ENCODE results near the gene ZNF277. TPM values are rescaled to one million over a fixed set of nuclear protein-coding genes. Genes with fewer than 3 reads are reported as not detected.

ZNF277 gene
- total RNA-seq, 6 donors from 2014 or later: 20.8 to 63.1 (median 34.8) TPM

DNA sequence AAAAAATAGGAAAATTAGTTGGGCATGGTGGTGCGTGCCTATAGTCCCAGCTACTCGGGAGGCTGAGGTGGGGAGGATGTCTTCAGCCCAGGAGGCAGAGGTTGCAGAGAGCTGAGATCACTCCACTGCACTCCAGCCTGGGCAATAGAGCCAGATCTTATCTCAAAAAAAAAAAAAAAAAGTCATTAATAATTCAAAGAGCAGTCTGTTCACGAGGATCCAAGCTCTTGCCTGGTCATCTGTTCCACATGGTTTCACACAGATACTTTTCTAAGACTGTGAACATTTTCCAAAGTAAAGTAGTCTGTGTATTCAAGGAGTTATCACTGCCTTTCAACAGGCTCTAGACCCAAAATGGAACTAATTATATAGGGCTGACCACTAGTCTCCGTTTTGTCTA lies 86.9 kb downstream of the ZNF277 start:
- Histone ChIP-seq H3K4me1 (no peaks in the 10 kb centered on the region), H3K9me3 (no peaks in the 10 kb centered on the region), H3K27ac (no peak overlapping the region), H3K36me3 (peaks cover 0 to 3% (median 0%) of the 10 kb centered on the region in 4 donors), H3K27me3 (no peaks in the 10 kb centered on the region), H3K4me3 (no peak overlapping the region)
- no peak for DNase-seq
- WGBS, 2 donors: 83 to 86% methylated on average over 4 of the region's 4 CpGs
- TF ChIP-seq EP300 (IDR thresholded peaks at IDR 0.05): no peak
- TF ChIP-seq CTCF (IDR thresholded peaks at IDR 0.05): no peak
- no peak for TF ChIP-seq POLR2AphosphoS5 (IDR thresholded peaks at IDR 0.05)
- TF ChIP-seq POLR2A (IDR thresholded peaks at IDR 0.05): no peak
- no peak for ATAC-seq (ENCODE audit: low FRiP score in 2 of 2)

DNA sequence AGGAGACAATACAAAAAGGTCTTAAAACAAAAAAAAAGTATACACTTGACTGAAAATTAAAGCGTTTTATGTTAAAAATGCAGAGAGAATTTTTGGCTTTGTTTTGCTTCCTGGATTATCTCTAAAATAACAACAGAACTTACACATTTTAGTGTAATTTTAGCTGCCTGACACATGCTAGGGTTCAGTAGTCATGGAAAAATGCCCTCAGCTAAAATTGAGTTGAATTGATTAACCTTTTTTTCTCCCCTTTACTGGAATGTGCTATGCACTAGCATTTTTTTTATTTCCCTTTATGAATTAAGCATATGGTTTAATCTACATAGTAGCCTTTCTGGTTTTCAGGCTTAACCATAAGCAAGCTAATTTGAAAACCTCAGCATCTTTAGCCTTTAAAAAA lies 89.9 kb downstream of the ZNF277 start:
- Histone ChIP-seq H3K4me3 (no peak overlapping the region), H3K9me3 (no peaks in the 10 kb centered on the region), H3K27ac (no peak overlapping the region), H3K4me1 (no peaks in the 10 kb centered on the region), H3K36me3 (peaks cover 0 to 4% (median 0%) of the 10 kb centered on the region in 4 donors), H3K27me3 (no peaks in the 10 kb centered on the region)
- TF ChIP-seq POLR2A (IDR thresholded peaks at IDR 0.05) (no peak), EP300 (IDR thresholded peaks at IDR 0.05) (no peak), CTCF (IDR thresholded peaks at IDR 0.05) (no peak), POLR2AphosphoS5 (IDR thresholded peaks at IDR 0.05) (no peak)
- DNase-seq (no peak), ATAC-seq (ENCODE audit: low FRiP score in 2 of 2) (no peak)
- WGBS, 2 donors: 77 to 88% methylated on average over 1 of the region's 1 CpG

GRCh38 chr7:112297681-112298080 lies 91.2 kb downstream of the ZNF277 start:
- Histone ChIP-seq H3K27me3 (no peaks in the 10 kb centered on the region), H3K4me1 (no peaks in the 10 kb centered on the region), H3K9me3 (no peaks in the 10 kb centered on the region), H3K27ac (no peak overlapping the region), H3K4me3 (no peak overlapping the region), H3K36me3 (peaks cover 0 to 6% (median 0%) of the 10 kb centered on the region in 4 donors)
- DNase-seq (no peak), ATAC-seq (ENCODE audit: low FRiP score in 2 of 2) (no peak)
- WGBS, 2 donors: 94 to 97% methylated on average over 3 of the region's 3 CpGs
- no peak for TF ChIP-seq POLR2AphosphoS5 (IDR thresholded peaks at IDR 0.05)
- no peak for TF ChIP-seq CTCF (IDR thresholded peaks at IDR 0.05)
- no peak for TF ChIP-seq EP300 (IDR thresholded peaks at IDR 0.05)
- TF ChIP-seq POLR2A (IDR thresholded peaks at IDR 0.05): no peak

GRCh38 chr7:112298543-112299100 lies 92.1 kb downstream of the ZNF277 start:
- DNase-seq (no peak), ATAC-seq (ENCODE audit: low FRiP score in 2 of 2) (no peak)
- H3K4me1 ChIP-seq: no peaks in the 10 kb centered on the region
- WGBS, 2 donors: 64 to 87% methylated on average over 4 of the region's 4 CpGs
- no peak overlapping the region for H3K27ac ChIP-seq
- no peak overlapping the region for H3K4me3 ChIP-seq
- no peaks in the 10 kb centered on the region for H3K27me3 ChIP-seq
- TF ChIP-seq EP300 (IDR thresholded peaks at IDR 0.05) (no peak), POLR2A (IDR thresholded peaks at IDR 0.05) (no peak)
- H3K36me3 ChIP-seq: peaks cover 0 to 6% (median 0%) of the 10 kb centered on the region in 4 donors
- H3K9me3 ChIP-seq: no peaks in the 10 kb centered on the region

GRCh38 chr7:112300072-112300471 lies 93.6 kb downstream of the ZNF277 start:
- no peak overlapping the region for H3K4me3 ChIP-seq
- no peak for TF ChIP-seq EP300 (IDR thresholded peaks at IDR 0.05)
- no peak for TF ChIP-seq CTCF (IDR thresholded peaks at IDR 0.05)
- TF ChIP-seq POLR2AphosphoS5 (IDR thresholded peaks at IDR 0.05): no peak
- TF ChIP-seq POLR2A (IDR thresholded peaks at IDR 0.05): no peak
- H3K4me1 ChIP-seq: no peaks in the 10 kb centered on the region
- H3K27ac ChIP-seq: no peak overlapping the region
- ATAC-seq (ENCODE audit: low FRiP score in 2 of 2) (no peak), DNase-seq (no peak)
- no peaks in the 10 kb centered on the region for H3K9me3 ChIP-seq
- 95 to 98% methylated on average over 2 of the region's 2 CpGs for WGBS, 2 donors
- no peaks in the 10 kb centered on the region for H3K27me3 ChIP-seq
- peaks cover 0 to 6% (median 0%) of the 10 kb centered on the region in 4 donors for H3K36me3 ChIP-seq
